ENCODE results near the gene ATXN1. TPM values are rescaled to one million over a fixed set of nuclear protein-coding genes. Genes with fewer than 3 reads are reported as not detected.

Gene ATXN1
- polyA plus RNA-seq, 2 of the 4 experiments (the other 2 are of a cell fraction), result 2.9 to 8.3 TPM

- TF ChIP-seq CTCF (IDR thresholded peaks at IDR 0.05), result no peak
These were observed 362.7 kb downstream of the ATXN1 start (continued) for GRCh38 chr6:16398587-16398986.

- CTCF ChIA-PET, result interaction anchor here (1.7 kb wide), 1 partner anchor 12 kb away, joined by 7 read pairs; no protein-coding TSS in a partner anchor
These were observed 363.6 kb downstream of the ATXN1 start for GRCh38 chr6:16397623-16398022.

GRCh38 chr6:16396497-16397319 lies 364.6 kb downstream of the ATXN1 start:
- H3K4me1 ChIP-seq, result no peaks in the 10 kb centered on the region
- FAIRE-seq (no peak), ATAC-seq (no peak), DNase-seq (ENCODE audit: low read depth in 1 of 2, low spot score in 1 of 2) (no peak)
- ChIA-PET POLR2A (no interaction called here), CTCF (interaction anchor here (1.0 to 1.7 kb wide), 2 partner anchors 13 to 22 kb away, joined by 3 to 7 read pairs; no protein-coding TSS in a partner anchor)
- no peak overlapping the region for H3K27ac ChIP-seq
- H3K4me3 ChIP-seq, result no peak overlapping the region
- no peaks in the 10 kb centered on the region for H3K9me3 ChIP-seq
- H3K4me2 ChIP-seq, result no peak overlapping the region
- no peak for TF ChIP-seq JUN (IDR thresholded peaks at IDR 0.05)
- no peak for TF ChIP-seq KDM1A (IDR thresholded peaks at IDR 0.05; ENCODE audit: low read depth)
- TF ChIP-seq CHD4 (IDR thresholded peaks at IDR 0.05; ENCODE audit: borderline replicate concordance), result no peak
- no peak for TF ChIP-seq E2F6 (IDR thresholded peaks at IDR 0.05; ENCODE audit: borderline replicate concordance, low read depth)
- WGBS (ENCODE audit: missing lambda C conversion rate), result 81% methylated on average over 7 of the region's 7 CpGs

More at GRCh38 chr6:16397623-16398022, 363.6 kb downstream of the ATXN1 start:
- Histone ChIP-seq H3K4me2 (no peak overlapping the region), H3K27ac (no peak overlapping the region), H3K4me3 (no peak overlapping the region), H3K9me3 (no peaks in the 10 kb centered on the region), H3K4me1 (no peaks in the 10 kb centered on the region)
- ATAC-seq, result no peak
- WGBS (ENCODE audit: missing lambda C conversion rate), result 65% methylated on average over 4 of the region's 4 CpGs
- no peak for DNase-seq (ENCODE audit: low read depth in 1 of 2, low spot score in 1 of 2)
- POLR2A ChIA-PET, result no interaction called here
- TF ChIP-seq TP53 (CRISPR knock-in tag; IDR thresholded peaks at IDR 0.05) (no peak), HOXB5 (CRISPR knock-in tag; IDR thresholded peaks at IDR 0.05) (no peak), JUN (IDR thresholded peaks at IDR 0.05) (no peak), BHLHE40 (IDR thresholded peaks at IDR 0.05; ENCODE audit: low read depth, low read length) (no peak), BCL3 (IDR thresholded peaks at IDR 0.05) (no peak), NFE2L2 (conservative IDR thresholded peaks at IDR 0.05; ENCODE audit: low read length) (no peak)
- no peak for FAIRE-seq

GRCh38 chr6:16394632-16395031 lies 366.6 kb downstream of the ATXN1 start:
- Histone ChIP-seq H3K4me1 (no peaks in the 10 kb centered on the region), H3K4me3 (no peak overlapping the region), H3K9me3 (no peaks in the 10 kb centered on the region), H3K27ac (no peak overlapping the region), H3K4me2 (no peak overlapping the region)
- ChIA-PET CTCF (interaction anchor here (1.1 to 1.6 kb wide), 2 partner anchors 12 to 62 kb away, joined by 3 read pairs; no protein-coding TSS in a partner anchor), POLR2A (no interaction called here)
- WGBS (ENCODE audit: missing lambda C conversion rate), result 86% methylated on average over 2 of the region's 2 CpGs
- ATAC-seq (no peak), DNase-seq (ENCODE audit: low read depth in 1 of 2, low spot score in 1 of 2) (no peak), FAIRE-seq (no peak)
- no peak for TF ChIP-seq CBX2 (IDR thresholded peaks at IDR 0.05; ENCODE audit: borderline replicate concordance, low read depth)
- no peak for TF ChIP-seq GATA3 (IDR thresholded peaks at IDR 0.05; ENCODE audit: borderline replicate concordance)
- TF ChIP-seq HOXB5 (CRISPR knock-in tag; IDR thresholded peaks at IDR 0.05), result no peak
- no peak for TF ChIP-seq ZC3H11A (IDR thresholded peaks at IDR 0.05)
- TF ChIP-seq HMGXB4 (CRISPR knock-in tag; IDR thresholded peaks at IDR 0.05; ENCODE audit: borderline replicate concordance), result no peak
- no peak for TF ChIP-seq ZFP36 (IDR thresholded peaks at IDR 0.05; ENCODE audit: borderline replicate concordance, partially characterized antibody)
- TF ChIP-seq RFX5 (IDR thresholded peaks at IDR 0.05), result no peak
- no peak for TF ChIP-seq PBX3 (IDR thresholded peaks at IDR 0.05)
- TF ChIP-seq TFCP2L1 (CRISPR knock-in tag; IDR thresholded peaks at IDR 0.05), result no peak
- no peak for TF ChIP-seq ELK1 (IDR thresholded peaks at IDR 0.05; ENCODE audit: low read depth, low read length)
- TF ChIP-seq ZSCAN20 (CRISPR knock-in tag; IDR thresholded peaks at IDR 0.05), result no peak
- no peak for TF ChIP-seq HES2 (IDR thresholded peaks at IDR 0.05)
- no peak for TF ChIP-seq ESRRA (IDR thresholded peaks at IDR 0.05; ENCODE audit: borderline replicate concordance, low read length)
